Spleen (tissue), 7 donors: ENCODE data around the gene HSDL2.
"Not testable (repeated sequence)": the region's sequence is repeated elsewhere in the genome, so short reads cannot be mapped to it uniquely, and the experiment has no call there.

Source experiments
- POLR2A ChIP-seq, 3 donors: fragments of 450-650 bp; IDR thresholded peaks; one replicate each; pipeline ENCODE4 v1.5.1; 2017; ENCODE audit warnings: antibody characterized with exemption in 3 of 3, mild to moderate bottlenecking in 1 of 3
- TF ChIP-seq, protein P1 (sequence below), 11 experiments: fragments of 200-600 bp in 7 of 11; fragments of 450-650 bp in 4 of 11; sonication (generic) in 4 of 11; IDR thresholded peaks in 8 of 11; conservative IDR thresholded peaks in 3 of 11; 1 replicate in 7 of 11; 2 replicates in 4 of 11; pipeline versions ENCODE4 v1.4.0 to v1.8.0; 2016 to 2021; ENCODE audit warnings: antibody characterized with exemption in 11 of 11, inconsistent platforms in 4 of 11, mild to moderate bottlenecking in 1 of 11
- donor health status: DM: no; HTN: no; CAD: no; lungs with moderate emphysema.
- donor health status: DM: no; HTN: no; CAD: no.
- donor health status: DM: no; HTN: no; CAD: no.

DNA sequence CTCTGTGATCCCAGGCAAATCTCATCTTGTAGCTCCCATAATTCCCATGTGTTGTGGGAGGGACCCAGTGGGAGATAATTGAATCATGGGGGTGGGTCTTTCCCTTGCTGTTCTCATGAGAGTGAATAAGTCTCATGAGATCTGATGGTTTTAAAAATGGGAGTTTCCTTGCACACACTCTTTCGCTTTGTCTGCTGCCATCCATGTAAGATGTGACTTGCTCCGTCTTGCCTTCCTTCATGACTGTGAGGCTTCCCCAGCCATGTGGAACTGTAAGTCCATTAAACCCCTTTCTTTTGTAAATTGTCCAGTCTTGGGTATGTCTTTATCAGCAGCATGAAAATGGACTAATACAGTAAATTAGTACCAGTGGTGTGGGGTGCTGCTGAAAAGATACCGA is 14.7 kb upstream of the HSDL2 start:
- not testable (repeated sequence) for TF ChIP-seq POLR2A (IDR thresholded peaks at IDR 0.05)
- TF ChIP-seq, protein P1, sequence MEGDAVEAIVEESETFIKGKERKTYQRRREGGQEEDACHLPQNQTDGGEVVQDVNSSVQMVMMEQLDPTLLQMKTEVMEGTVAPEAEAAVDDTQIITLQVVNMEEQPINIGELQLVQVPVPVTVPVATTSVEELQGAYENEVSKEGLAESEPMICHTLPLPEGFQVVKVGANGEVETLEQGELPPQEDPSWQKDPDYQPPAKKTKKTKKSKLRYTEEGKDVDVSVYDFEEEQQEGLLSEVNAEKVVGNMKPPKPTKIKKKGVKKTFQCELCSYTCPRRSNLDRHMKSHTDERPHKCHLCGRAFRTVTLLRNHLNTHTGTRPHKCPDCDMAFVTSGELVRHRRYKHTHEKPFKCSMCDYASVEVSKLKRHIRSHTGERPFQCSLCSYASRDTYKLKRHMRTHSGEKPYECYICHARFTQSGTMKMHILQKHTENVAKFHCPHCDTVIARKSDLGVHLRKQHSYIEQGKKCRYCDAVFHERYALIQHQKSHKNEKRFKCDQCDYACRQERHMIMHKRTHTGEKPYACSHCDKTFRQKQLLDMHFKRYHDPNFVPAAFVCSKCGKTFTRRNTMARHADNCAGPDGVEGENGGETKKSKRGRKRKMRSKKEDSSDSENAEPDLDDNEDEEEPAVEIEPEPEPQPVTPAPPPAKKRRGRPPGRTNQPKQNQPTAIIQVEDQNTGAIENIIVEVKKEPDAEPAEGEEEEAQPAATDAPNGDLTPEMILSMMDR (IDR thresholded peaks at IDR 0.05 in 8 of 11, conservative IDR thresholded peaks at IDR 0.05 in 3 of 11) = not testable (repeated sequence)
